GM18520 (cell line): ENCODE measurements around the gene CGB3.
"Not testable (repeated sequence)": the region's sequence is repeated elsewhere in the genome, so short reads cannot be mapped to it uniquely, and the experiment has no call there.

Source experiments
- ATAC-seq: cut with Tn5 transposase; IDR thresholded peaks from one replicate; pipeline ENCODE4 v1.9.1; 2021; ENCODE audit not compliant: unreplicated experiment

CGB3 gene

GRCh38 chr19:49042666-49043065 is 18.5 kb upstream of the CGB3 start:
- not testable (repeated sequence) for ATAC-seq

DNA sequence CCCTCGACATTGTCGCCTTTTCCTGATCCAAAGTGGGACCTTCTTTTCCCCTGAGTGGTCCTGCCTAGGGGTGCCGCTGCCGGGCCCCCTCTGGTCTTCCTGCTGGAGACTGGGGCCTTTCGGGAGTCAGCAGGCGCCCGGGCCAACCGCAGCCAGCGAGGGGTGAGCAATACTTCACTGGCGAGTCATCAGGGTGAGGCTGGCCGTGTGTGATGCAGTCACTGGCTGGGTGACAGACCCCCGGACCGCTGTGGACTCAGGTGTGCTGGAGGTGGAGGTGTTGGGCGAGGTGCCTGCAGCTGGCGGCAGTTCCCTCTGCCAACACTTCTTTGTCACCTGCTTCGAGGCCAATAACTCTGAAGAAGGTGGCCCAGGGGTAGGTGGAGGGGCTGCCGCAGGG is 18.0 kb upstream of the CGB3 start:
- no peak for ATAC-seq

GRCh38 chr19:49039736-49040135 is 15.6 kb upstream of the CGB3 start:
- ATAC-seq: not testable (repeated sequence)

- not testable (repeated sequence) for ATAC-seq
Measured at GRCh38 chr19:49038557-49039276, 14.6 kb upstream of the CGB3 start.

- not testable (repeated sequence) for ATAC-seq
Measured at GRCh38 chr19:49038111-49038510, 14.0 kb upstream of the CGB3 start.

DNA sequence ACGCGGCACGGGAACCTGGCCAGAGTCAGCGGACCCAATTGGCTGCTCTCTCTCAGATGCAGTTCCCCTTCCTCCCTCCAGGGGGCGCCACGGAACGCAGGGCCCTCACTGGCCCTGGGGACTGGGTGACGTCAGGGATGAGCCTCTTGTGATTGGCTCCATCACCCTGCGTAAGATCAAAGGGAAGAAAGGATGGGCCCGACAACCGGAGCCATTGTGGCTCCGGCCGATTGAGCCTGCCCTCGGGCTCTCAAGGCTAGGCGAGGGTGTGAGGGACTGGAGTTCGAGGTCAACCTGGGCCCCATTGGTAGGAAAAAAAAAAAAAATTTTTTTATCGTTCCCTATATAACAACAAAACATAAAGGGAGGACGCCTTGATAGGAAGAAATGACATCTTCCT is 12.7 kb upstream of the CGB3 start, which contains the start of gene CGB1:
CGB1 (minus strand) TSS at position 81 of the 400 bp plus-strand sequence. CDS start 184 bp downstream, outside the sequence.
- ATAC-seq: not testable (repeated sequence)

- ATAC-seq: not testable (repeated sequence)
Measured at GRCh38 chr19:49031642-49032301, 7.6 kb upstream of the CGB3 start, which contains the start of gene CGB2. CGB2 (plus strand) TSS chr19:49031890; CDS start chr19:49032096, 206 bp downstream.

DNA sequence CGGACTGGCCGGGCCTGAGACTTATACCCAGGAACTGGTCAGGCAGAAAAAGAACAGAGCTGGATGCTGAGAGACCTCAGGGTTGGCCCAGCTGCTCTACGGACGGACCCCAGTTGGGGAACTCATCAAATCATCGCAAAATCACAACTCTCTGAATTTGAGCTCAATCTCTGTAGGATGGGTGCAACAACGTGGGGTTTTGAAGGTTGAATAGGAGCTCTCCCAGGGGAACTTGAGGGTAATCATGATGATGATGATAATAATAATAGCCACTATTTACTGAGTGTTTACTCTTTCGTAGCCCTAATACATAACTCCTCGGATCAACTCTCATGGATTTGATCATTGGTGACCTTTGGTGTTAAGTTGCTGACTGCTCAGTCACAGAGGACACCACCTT is 6.2 kb upstream of the CGB3 start:
- not testable (repeated sequence) for ATAC-seq

DNA sequence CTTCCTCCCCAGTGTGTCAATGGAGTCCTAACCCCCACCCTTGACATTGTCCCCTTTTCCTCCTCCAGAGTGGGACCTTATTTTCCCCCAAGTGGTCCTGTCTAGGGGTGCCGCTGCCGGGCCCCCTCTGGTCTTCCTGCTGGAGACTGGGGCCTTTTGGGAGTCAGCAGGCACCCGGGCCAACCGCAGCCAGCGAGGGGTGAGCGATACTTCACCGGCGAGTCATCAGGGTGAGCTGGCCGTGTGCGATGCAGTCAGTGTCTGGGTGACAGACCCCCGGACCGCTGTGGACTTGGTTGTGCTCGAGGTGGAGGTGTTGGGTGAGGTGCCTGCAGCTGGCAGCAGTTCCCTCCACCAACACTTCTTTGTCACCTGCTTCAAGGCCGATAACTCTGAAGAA is 5.6 kb upstream of the CGB3 start:
- not testable (repeated sequence) for ATAC-seq

GRCh38 chr19:49028686-49029085 is 4.6 kb upstream of the CGB3 start:
- not testable (repeated sequence) for ATAC-seq

- not testable (repeated sequence) for ATAC-seq
Measured at GRCh38 chr19:49025599-49025998, 1.5 kb upstream of the CGB3 start.

- not testable (repeated sequence) for ATAC-seq
Measured at GRCh38 chr19:49025088-49025487, 955 bp upstream of the CGB3 start.

DNA sequence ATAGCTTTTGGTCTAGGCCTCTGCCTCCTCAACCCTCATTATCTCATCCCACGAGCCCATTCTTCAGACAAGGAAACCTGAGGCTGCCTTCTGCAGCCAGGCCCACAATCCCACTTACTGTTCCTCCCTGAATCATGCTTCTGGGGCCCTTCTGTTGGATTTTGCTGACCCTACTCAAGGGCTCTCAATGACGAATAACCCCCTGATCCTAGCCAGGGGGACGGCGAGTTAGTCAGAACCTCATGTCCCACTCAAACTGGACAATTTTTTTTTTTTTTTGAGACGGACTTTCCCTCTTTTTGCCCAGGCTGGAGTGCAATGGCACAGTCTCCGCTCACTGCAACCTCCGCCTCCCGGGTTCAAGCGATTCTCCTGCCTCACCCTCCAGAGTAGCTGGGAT is 2.0 kb downstream of the CGB3 start:
- no peak for ATAC-seq

- ATAC-seq: no peak
Measured at GRCh38 chr19:49020931-49021895, 2.9 kb downstream of the CGB3 start.

GRCh38 chr19:49020342-49020741 is 3.8 kb downstream of the CGB3 start:
- ATAC-seq: no peak

- no peak for ATAC-seq
Measured at GRCh38 chr19:49019242-49019932, 4.7 kb downstream of the CGB3 start.

GRCh38 chr19:49018388-49019241 is 5.5 kb downstream of the CGB3 start:
- not testable (repeated sequence) for ATAC-seq

- no peak for ATAC-seq
Measured at GRCh38 chr19:49017666-49018351, 6.3 kb downstream of the CGB3 start.
